Gastrocnemius medialis (tissue), 4 donors: ENCODE measurements around the gene C8A.

Experiments used
- POLR2A ChIP-seq, 2 donors: fragments of 450-650 bp; IDR thresholded peaks; one replicate each; pipeline ENCODE4 v1.6.1; 2017; ENCODE audit warnings: antibody characterized with exemption in 2 of 2, mild to moderate bottlenecking in 2 of 2, moderate library complexity in 2 of 2
- TF ChIP-seq, protein P1 (sequence below), 5 experiments: fragments of 450-650 bp in 3 of 5; fragments of 200-600 bp in 2 of 5; sonication (generic) in 2 of 5; IDR thresholded peaks in 4 of 5; conservative IDR thresholded peaks in 1 of 5; 1 replicate in 4 of 5; 2 replicates in 1 of 5; pipeline ENCODE4 v1.5.1; 2016 to 2019; ENCODE audit warnings: antibody characterized with exemption in 5 of 5, mild to moderate bottlenecking in 3 of 5, moderate library complexity in 3 of 5

DNA sequence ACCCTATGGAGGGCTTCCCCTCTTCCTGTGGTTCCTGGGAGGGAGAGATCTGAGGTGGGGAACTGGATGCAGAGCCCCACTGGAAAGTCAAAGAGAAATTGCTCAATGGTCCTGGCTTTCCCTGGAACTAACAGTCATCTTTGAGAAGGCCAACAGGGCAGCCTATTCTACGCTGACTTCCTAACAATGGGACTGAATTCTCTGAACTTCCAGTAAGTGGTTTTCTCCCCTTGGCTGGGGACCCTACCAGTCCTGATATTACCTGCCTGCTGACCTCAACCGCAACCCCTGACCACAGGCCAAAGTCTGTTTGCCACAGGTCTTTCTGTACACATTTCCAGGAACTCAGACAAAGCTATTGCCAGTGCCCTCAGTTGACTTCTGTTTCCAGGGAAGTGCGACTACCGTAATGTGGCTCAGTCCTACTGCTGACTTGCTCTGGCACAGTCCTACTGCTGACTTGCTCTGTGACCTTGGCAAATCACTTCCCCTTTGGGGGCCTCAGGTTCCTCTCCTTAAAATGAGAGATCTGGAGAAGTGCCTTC, 55.9 kb downstream of the C8A start:
- TF ChIP-seq, protein P1, sequence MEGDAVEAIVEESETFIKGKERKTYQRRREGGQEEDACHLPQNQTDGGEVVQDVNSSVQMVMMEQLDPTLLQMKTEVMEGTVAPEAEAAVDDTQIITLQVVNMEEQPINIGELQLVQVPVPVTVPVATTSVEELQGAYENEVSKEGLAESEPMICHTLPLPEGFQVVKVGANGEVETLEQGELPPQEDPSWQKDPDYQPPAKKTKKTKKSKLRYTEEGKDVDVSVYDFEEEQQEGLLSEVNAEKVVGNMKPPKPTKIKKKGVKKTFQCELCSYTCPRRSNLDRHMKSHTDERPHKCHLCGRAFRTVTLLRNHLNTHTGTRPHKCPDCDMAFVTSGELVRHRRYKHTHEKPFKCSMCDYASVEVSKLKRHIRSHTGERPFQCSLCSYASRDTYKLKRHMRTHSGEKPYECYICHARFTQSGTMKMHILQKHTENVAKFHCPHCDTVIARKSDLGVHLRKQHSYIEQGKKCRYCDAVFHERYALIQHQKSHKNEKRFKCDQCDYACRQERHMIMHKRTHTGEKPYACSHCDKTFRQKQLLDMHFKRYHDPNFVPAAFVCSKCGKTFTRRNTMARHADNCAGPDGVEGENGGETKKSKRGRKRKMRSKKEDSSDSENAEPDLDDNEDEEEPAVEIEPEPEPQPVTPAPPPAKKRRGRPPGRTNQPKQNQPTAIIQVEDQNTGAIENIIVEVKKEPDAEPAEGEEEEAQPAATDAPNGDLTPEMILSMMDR (IDR thresholded peaks at IDR 0.05 in 4 of 5, conservative IDR thresholded peaks at IDR 0.05 in 1 of 5): no peak
- no peak for TF ChIP-seq POLR2A (IDR thresholded peaks at IDR 0.05)
